Activated CD8-positive, alpha-beta memory T cell treated with anti-CD3 and anti-CD28 coated beads, Interleukin-2, amount 50 U/mL, for 1 hour (primary cell): Measurements from ENCODE around the gene PGGHG.
A peak's percentile ranks its signal among the peaks of the same experiment; 100 is the strongest.

Experiments used
- DNase-seq: peaks from one replicate; pipeline ENCODE4 v3.0.0-alpha.2; 2020; ENCODE audit errors: extremely low read depth

Gene PGGHG

GRCh38 chr11:285021-285893, 3.7 kb upstream of the PGGHG start:
- no peak for DNase-seq

DNA sequence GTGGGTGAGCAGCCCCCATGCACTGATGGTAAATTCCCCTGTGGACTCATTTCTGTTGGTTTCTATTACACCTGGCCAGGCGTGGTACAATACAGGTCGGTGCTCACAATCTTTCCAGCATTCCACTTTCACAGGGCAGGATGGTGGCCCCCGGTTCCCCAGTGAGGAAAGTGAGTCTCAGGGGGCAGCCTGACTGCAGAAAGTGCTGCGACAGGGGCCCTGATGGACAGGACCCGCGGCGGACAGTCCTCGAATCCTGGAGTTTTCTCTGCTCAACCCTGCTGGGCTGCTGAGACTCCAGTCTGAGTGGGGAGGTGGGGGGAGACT, 3.1 kb upstream of the PGGHG start:
- DNase-seq = no peak

- DNase-seq = peak; percentile 65
Observed at GRCh38 chr11:286977-287820, 1.7 kb upstream of the PGGHG start.

DNA sequence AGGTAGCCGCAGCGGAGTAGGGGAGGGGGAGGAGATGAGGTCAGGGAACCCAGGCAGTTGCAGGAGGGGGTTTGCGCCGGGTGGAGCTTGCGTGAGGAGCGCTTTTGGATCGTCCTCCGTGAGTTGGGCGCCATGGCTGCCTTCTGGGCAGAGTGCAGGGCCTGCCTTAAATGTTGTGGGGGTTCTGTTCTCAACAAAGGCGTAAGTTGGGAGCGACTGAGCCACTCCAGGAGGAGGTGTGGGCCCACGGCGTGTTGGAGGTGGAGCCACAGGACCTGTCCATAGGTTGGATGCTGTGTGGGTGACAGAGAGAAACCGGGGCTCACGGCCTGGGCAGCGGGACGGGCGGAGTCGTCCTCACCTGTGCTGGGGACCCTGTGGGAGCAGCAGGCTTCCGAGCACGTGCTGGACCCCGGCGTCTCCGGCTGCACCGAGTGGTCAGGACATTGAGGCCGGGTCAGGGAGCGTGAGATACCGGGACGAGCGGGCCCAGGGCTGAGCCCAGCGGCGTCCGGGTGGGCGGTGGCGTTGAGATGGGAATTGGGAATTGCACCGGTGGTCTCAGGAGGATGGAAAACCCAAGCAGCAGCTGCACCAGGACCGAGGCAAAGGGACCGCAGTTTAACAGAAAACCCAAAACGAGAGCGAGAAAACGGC, 977 bp upstream of the PGGHG start:
- no peak for DNase-seq

GRCh38 chr11:289398-289711, 429 bp downstream of the PGGHG start:
- no peak for DNase-seq

- DNase-seq = no peak
Observed at GRCh38 chr11:289712-290620, 1.0 kb downstream of the PGGHG start.

DNA sequence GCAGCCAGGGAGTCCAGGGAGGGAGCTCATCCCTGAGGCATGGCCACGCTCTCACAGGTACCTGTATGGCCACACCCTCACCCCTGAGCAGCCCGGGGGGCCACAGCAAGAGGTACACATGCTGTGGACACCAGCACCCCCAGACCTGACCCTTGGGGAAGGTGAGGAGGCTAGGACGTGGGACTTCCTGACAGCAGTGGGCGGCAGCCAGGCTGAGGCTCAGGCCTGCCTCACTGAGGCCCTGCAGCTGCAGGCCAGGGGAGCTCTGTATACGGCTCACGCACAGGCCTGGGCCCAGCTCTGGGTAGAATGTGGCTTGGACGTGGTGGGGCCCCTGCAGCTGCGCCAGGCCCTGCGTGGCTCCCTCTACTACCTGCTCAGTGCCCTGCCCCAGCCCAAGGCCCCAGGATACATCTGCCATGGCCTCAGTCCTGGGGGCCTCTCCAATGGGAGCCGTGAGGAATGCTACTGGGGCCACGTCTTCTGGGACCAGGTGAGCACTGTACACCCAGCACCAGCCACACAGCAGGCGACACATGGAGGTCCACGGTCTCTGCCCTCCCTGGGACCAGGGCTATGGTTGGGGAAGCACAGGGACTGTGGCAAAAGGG, 1.8 kb downstream of the PGGHG start:
- DNase-seq = no peak

- no peak for DNase-seq
Observed at GRCh38 chr11:291281-292210, 2.6 kb downstream of the PGGHG start.

DNA sequence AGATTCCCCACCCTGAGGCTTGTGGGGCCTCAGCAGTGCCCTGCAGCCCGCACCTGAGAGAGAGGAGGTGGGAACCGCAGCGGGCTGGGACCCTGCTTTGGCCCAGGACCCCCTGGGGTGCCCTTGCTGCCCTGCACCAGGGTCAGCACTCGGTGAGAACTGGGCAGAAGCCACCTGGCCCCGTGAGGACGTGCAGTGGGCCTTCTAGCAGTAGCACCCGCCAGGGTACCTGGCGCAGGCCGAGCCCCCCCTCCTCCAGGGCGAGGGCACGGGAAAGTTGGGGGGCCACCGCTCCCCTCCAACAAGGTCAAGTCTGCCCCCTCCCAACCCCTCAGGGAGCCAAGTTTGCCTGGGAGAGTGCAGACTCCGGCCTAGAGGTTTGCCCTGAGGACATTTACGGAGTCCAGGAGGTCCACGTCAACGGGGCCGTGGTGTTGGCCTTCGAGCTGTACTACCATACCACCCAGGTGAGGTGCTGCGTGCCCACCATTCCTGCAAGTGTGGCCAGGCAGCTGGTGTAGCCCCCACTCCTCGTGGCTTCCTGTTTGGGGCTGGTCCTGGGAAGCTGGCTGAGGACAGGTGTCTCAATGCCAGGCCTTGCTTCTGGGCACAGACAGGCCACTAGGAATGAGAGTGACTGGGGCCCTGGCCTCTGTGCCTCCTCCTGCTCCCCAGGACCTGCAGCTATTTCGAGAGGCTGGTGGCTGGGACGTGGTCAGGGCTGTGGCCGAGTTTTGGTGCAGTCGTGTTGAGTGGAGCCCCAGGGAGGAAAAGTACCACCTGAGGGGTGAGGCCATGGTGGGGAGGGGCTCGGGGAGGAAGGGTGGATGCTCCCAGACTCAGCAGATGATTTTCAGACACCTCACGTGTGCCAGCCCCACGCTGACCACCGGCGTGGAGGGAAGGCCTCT, 3.5 kb downstream of the PGGHG start:
- no peak for DNase-seq

DNA sequence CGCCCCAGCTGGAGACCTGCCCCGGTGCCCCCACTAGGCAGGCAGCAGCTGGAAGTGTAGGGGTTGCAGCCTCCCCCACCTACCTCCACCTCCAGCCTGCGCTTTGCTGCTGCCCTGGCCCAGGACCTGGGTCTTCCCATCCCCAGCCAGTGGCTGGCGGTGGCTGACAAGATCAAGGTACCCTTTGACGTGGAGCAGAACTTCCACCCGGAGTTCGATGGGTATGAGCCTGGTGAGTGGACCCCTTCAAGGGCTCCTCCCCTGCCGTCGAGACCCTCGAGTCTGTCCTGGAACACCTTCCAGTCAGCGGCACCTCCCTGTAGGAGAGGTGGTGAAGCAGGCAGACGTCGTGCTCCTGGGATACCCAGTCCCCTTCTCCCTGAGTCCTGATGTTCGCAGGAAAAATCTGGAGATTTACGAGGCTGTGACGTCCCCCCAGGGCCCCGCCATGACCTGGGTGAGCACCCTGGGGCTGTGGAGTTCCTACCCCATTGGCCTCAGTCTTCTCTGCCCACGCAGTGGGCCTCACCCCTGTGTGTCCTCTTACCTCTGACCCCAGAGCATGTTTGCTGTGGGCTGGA, 4.4 kb downstream of the PGGHG start:
- no peak for DNase-seq

DNA sequence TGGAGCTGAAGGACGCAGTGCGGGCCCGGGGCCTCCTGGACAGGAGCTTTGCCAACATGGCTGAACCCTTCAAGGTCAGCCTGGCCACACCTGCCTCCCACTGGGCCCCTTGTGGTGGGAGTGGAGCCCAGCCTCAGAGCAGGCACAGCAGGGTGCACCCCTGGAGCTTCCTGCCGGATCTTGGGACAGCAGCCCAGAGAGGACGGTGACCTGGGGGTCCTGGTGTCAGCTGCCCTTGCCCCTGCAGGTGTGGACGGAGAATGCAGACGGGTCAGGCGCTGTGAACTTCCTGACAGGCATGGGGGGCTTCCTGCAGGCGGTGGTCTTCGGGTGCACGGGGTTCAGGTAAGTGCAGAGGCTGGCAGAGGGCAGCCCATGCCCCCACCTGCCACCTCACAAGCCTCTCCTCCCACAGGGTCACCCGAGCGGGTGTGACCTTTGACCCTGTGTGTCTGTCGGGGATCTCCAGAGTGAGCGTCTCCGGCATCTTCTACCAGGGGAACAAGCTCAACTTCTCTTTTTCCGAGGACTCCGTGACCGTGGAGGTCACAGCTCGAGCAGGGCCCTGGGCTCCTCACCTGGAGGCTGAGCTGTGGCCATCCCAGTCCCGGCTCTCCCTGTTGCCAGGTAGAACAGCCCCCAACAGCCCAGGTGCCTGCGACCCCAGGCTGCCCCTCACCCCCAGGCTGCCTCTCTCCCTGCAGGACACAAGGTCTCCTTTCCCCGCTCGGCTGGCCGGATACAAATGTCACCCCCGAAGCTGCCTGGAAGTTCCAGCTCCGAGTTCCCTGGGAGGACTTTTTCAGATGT, 5.1 kb downstream of the PGGHG start:
- no peak for DNase-seq

GRCh38 chr11:294780-295179, 5.9 kb downstream of the PGGHG start:
- no peak for DNase-seq

- no peak for DNase-seq
Observed at GRCh38 chr11:295351-296170, 6.6 kb downstream of the PGGHG start.

DNA sequence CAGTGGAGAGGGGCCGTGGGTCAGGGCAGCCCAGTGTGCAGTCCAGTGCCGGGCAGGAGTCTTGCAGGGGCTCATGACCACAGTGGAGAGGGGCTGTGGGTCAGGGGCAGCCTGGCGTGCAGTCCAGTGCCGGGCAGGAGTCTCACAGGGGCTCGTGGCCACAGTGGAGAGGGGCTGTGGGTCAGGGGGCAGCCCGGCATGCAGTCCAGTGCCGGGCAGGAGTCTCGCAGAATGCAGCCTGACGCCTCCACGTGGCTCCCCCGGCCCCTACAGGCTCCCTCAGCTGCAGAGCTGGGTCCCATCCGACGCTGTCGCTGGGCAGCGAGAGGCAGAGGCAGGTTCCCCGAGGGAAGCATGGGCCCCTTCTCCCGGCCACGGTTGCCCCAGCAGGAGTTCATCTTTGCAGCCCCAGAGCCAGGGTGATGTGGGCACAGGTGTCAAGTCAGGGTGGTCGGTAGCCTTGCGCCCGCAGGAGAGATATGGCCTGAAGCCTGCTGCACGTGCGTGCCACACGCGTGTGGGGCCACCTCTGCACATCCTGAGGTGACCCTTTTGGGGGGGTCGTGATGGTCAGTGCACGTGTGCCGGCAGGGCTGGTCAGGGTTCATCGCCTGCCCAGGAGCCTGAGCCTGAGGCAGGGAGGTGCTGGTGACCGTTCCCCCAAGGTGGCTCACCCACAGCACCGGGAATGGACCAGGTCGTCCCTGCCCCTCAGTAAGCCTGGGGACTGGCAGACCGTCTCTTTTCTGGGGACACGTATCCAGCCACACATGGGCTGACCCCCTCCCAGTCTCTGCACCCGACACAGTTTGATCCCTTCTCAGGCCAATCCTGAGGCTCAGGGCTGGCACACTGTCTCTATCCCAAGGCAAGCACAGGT, 7.5 kb downstream of the PGGHG start:
- no peak for DNase-seq

DNA sequence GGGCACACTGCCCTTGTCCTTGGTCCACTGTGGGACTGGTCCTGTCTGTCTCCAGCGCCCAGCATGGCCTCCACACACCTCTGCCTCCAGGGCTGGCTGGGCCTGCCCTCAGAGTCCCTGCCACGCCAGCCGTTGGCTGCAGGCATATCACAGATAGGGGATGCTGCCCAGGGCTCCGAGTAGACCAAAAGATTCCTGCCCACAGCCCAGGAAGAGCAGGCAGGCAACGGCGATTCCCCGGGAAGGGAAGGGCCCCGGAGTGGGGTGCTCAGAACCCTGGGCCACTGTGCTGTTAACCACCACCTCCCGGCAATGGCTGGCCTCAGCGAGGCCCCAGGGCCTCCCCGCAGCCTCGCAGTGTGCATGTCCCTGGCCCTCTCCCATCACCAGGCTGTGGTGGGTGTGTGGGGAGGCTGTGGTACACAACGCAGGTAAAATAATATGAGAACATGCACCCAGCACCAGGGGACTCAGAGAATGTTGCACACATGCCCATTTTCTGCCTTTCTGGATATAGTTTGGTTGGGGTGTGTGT, 8.2 kb downstream of the PGGHG start:
- no peak for DNase-seq
